HepG2 (cell line): Measurements from ENCODE around the gene FUT8.

ENCODE experiments used
- ELF4 ChIP-seq: sonication (generic); formaldehyde crosslinking; IDR thresholded peaks from 2 replicates; pipeline ENCODE4 v1.5.0; 2020; ENCODE audit warnings: missing genetic modification reagents, mild to moderate bottlenecking, moderate library complexity, borderline replicate concordance
- GPN1 ChIP-seq: sonication (generic); formaldehyde crosslinking; IDR thresholded peaks from 2 replicates; pipeline ENCODE4 v1.5.1; 2020; ENCODE audit warnings: missing genetic modification reagents, borderline replicate concordance
- HDAC2 ChIP-seq: sonication (generic); formaldehyde crosslinking; IDR thresholded peaks from 2 replicates; pipeline ENCODE4 v1.4.0; 2020; ENCODE audit warnings: missing genetic modification reagents
- LBX2 ChIP-seq: sonication (generic); formaldehyde crosslinking; IDR thresholded peaks from 2 replicates; pipeline ENCODE4 v1.5.0; 2020; ENCODE audit warnings: missing genetic modification reagents, mild to moderate bottlenecking, borderline replicate concordance
- ZNF407 ChIP-seq: sonication (generic); formaldehyde crosslinking; IDR thresholded peaks from one replicate; pipeline ENCODE4 v1.5.1; 2020; ENCODE audit warnings: mild to moderate bottlenecking, missing genetic modification reagents; ENCODE audit errors: not compliant biosample characterization
- ZNF878 ChIP-seq: sonication (generic); formaldehyde crosslinking; IDR thresholded peaks from 2 replicates; pipeline ENCODE4 v1.8.1; 2023; ENCODE audit warnings: mild to moderate bottlenecking, missing genetic modification reagents, moderate library complexity

GRCh38 chr14:65503771-65504170, 91.2 kb downstream of the FUT8 start:
- TF ChIP-seq ZNF407 (CRISPR knock-in tag) (no peak), LBX2 (CRISPR knock-in tag) (no peak), GPN1 (CRISPR knock-in tag) (no peak), ZNF878 (no peak), HDAC2 (CRISPR knock-in tag) (no peak), ELF4 (CRISPR knock-in tag) (no peak)
